ENCODE results near the gene SBF2.
A peak's percentile ranks its signal among the peaks of the same experiment; 100 is the strongest.
"Not testable (repeated sequence)": the region's sequence is repeated elsewhere in the genome, so short reads cannot be mapped to it uniquely, and the experiment has no call there.

The SBF2 gene

GRCh38 chr11:10091314-10092045 is 202.5 kb downstream of the SBF2 start:
- no peak overlapping the region for H3K9ac ChIP-seq (ENCODE audit: low read depth, low read length)
- peaks cover 16% of the 10 kb centered on the region for H3K4me1 ChIP-seq (ENCODE audit: control insufficient read depth, insufficient read depth, low read length)
- H3K4me3 ChIP-seq (ENCODE audit: low read length) = no peak overlapping the region

GRCh38 chr11:10087923-10088225 is 206.1 kb downstream of the SBF2 start:
- H3K4me1 ChIP-seq (ENCODE audit: control insufficient read depth, insufficient read depth, low read length); H3K36me3 ChIP-seq (ENCODE audit: insufficient read depth, low read length); H3K9me3 ChIP-seq (replicated peaks; ENCODE audit: low read length); H3K4me3 ChIP-seq (ENCODE audit: low read length); H3K27me3 ChIP-seq (ENCODE audit: control insufficient read depth, insufficient read depth, low read length); H3K9ac ChIP-seq (ENCODE audit: low read depth, low read length): not testable (repeated sequence)
- H3K4me2 ChIP-seq (ENCODE audit: low read length) = peak overlapping the region; percentile 28

More at GRCh38 chr11:10091314-10092045, 202.5 kb downstream of the SBF2 start:
- Histone ChIP-seq H3K27me3 (ENCODE audit: control insufficient read depth, insufficient read depth, low read length) (no peaks in the 10 kb centered on the region), H3K9me3 (replicated peaks; ENCODE audit: low read length) (no peaks in the 10 kb centered on the region), H3K4me2 (ENCODE audit: low read length) (no peak overlapping the region), H3K36me3 (ENCODE audit: insufficient read depth, low read length) (no peaks in the 10 kb centered on the region)

GRCh38 chr11:10087186-10087922 is 206.7 kb downstream of the SBF2 start:
- Histone ChIP-seq H3K36me3 (ENCODE audit: insufficient read depth, low read length) (no peaks in the 10 kb centered on the region), H3K4me3 (ENCODE audit: low read length) (no peak overlapping the region), H3K9ac (ENCODE audit: low read depth, low read length) (no peak overlapping the region), H3K27me3 (ENCODE audit: control insufficient read depth, insufficient read depth, low read length) (no peaks in the 10 kb centered on the region), H3K4me2 (ENCODE audit: low read length) (peak overlapping the region; percentile 28), H3K4me1 (ENCODE audit: control insufficient read depth, insufficient read depth, low read length) (peaks cover 10% of the 10 kb centered on the region), H3K9me3 (replicated peaks; ENCODE audit: low read length) (no peaks in the 10 kb centered on the region)

- H3K36me3 ChIP-seq (ENCODE audit: insufficient read depth, low read length) = no peaks in the 10 kb centered on the region
- H3K4me3 ChIP-seq (ENCODE audit: low read length) = no peak overlapping the region
- no peaks in the 10 kb centered on the region for H3K4me1 ChIP-seq (ENCODE audit: control insufficient read depth, insufficient read depth, low read length)
- H3K9ac ChIP-seq (ENCODE audit: low read depth, low read length) = no peak overlapping the region
- H3K4me2 ChIP-seq (ENCODE audit: low read length) = no peak overlapping the region
- no peaks in the 10 kb centered on the region for H3K27me3 ChIP-seq (ENCODE audit: control insufficient read depth, insufficient read depth, low read length)
- H3K9me3 ChIP-seq (replicated peaks; ENCODE audit: low read length) = peaks cover 2% of the 10 kb centered on the region
These were observed 213.9 kb downstream of the SBF2 start for GRCh38 chr11:10080138-10080537.

- no peaks in the 10 kb centered on the region for H3K36me3 ChIP-seq (ENCODE audit: insufficient read depth, low read length)
- H3K9me3 ChIP-seq (replicated peaks; ENCODE audit: low read length) = peaks cover 2% of the 10 kb centered on the region
- H3K27me3 ChIP-seq (ENCODE audit: control insufficient read depth, insufficient read depth, low read length) = no peaks in the 10 kb centered on the region
- H3K9ac ChIP-seq (ENCODE audit: low read depth, low read length) = no peak overlapping the region
- H3K4me3 ChIP-seq (ENCODE audit: low read length) = no peak overlapping the region
- H3K4me2 ChIP-seq (ENCODE audit: low read length) = no peak overlapping the region
- peaks cover 7% of the 10 kb centered on the region for H3K4me1 ChIP-seq (ENCODE audit: control insufficient read depth, insufficient read depth, low read length)
These were observed 217.4 kb downstream of the SBF2 start for GRCh38 chr11:10076458-10077141.

- Histone ChIP-seq H3K4me2 (ENCODE audit: low read length) (no peak overlapping the region), H3K36me3 (ENCODE audit: insufficient read depth, low read length) (no peaks in the 10 kb centered on the region), H3K9ac (ENCODE audit: low read depth, low read length) (no peak overlapping the region), H3K27me3 (ENCODE audit: control insufficient read depth, insufficient read depth, low read length) (no peaks in the 10 kb centered on the region), H3K4me3 (ENCODE audit: low read length) (no peak overlapping the region), H3K4me1 (ENCODE audit: control insufficient read depth, insufficient read depth, low read length) (peaks cover 7% of the 10 kb centered on the region), H3K9me3 (replicated peaks; ENCODE audit: low read length) (peaks cover 2% of the 10 kb centered on the region)
These were observed 218.9 kb downstream of the SBF2 start for GRCh38 chr11:10075141-10075540.

GRCh38 chr11:10072841-10073240 is 221.2 kb downstream of the SBF2 start:
- H3K4me3 ChIP-seq (ENCODE audit: low read length) = no peak overlapping the region
- H3K27me3 ChIP-seq (ENCODE audit: control insufficient read depth, insufficient read depth, low read length) = no peaks in the 10 kb centered on the region
- H3K9ac ChIP-seq (ENCODE audit: low read depth, low read length) = no peak overlapping the region
- H3K4me1 ChIP-seq (ENCODE audit: control insufficient read depth, insufficient read depth, low read length) = peaks cover 7% of the 10 kb centered on the region
- H3K36me3 ChIP-seq (ENCODE audit: insufficient read depth, low read length) = no peaks in the 10 kb centered on the region
- no peak overlapping the region for H3K4me2 ChIP-seq (ENCODE audit: low read length)
- no peaks in the 10 kb centered on the region for H3K9me3 ChIP-seq (replicated peaks; ENCODE audit: low read length)

- Histone ChIP-seq H3K4me1 (ENCODE audit: control insufficient read depth, insufficient read depth, low read length) (peaks cover 7% of the 10 kb centered on the region), H3K4me2 (ENCODE audit: low read length) (no peak overlapping the region), H3K9ac (ENCODE audit: low read depth, low read length) (no peak overlapping the region), H3K27me3 (ENCODE audit: control insufficient read depth, insufficient read depth, low read length) (no peaks in the 10 kb centered on the region), H3K4me3 (ENCODE audit: low read length) (no peak overlapping the region), H3K9me3 (replicated peaks; ENCODE audit: low read length) (no peaks in the 10 kb centered on the region), H3K36me3 (ENCODE audit: insufficient read depth, low read length) (no peaks in the 10 kb centered on the region)
These were observed 221.9 kb downstream of the SBF2 start for GRCh38 chr11:10072142-10072541.

- Histone ChIP-seq H3K4me2 (ENCODE audit: low read length) (no peak overlapping the region), H3K4me3 (ENCODE audit: low read length) (no peak overlapping the region), H3K27me3 (ENCODE audit: control insufficient read depth, insufficient read depth, low read length) (no peaks in the 10 kb centered on the region), H3K36me3 (ENCODE audit: insufficient read depth, low read length) (no peaks in the 10 kb centered on the region), H3K4me1 (ENCODE audit: control insufficient read depth, insufficient read depth, low read length) (peaks cover 6% of the 10 kb centered on the region), H3K9me3 (replicated peaks; ENCODE audit: low read length) (no peaks in the 10 kb centered on the region), H3K9ac (ENCODE audit: low read depth, low read length) (no peak overlapping the region)
These were observed 226.3 kb downstream of the SBF2 start for GRCh38 chr11:10067629-10068300.

GRCh38 chr11:10066441-10066840 is 227.6 kb downstream of the SBF2 start:
- no peak overlapping the region for H3K4me3 ChIP-seq (ENCODE audit: low read length)
- H3K27me3 ChIP-seq (ENCODE audit: control insufficient read depth, insufficient read depth, low read length) = no peaks in the 10 kb centered on the region
- no peaks in the 10 kb centered on the region for H3K36me3 ChIP-seq (ENCODE audit: insufficient read depth, low read length)
- no peak overlapping the region for H3K4me2 ChIP-seq (ENCODE audit: low read length)
- no peaks in the 10 kb centered on the region for H3K4me1 ChIP-seq (ENCODE audit: control insufficient read depth, insufficient read depth, low read length)
- H3K9me3 ChIP-seq (replicated peaks; ENCODE audit: low read length) = no peaks in the 10 kb centered on the region
- no peak overlapping the region for H3K9ac ChIP-seq (ENCODE audit: low read depth, low read length)

GRCh38 chr11:10064828-10065227 is 229.2 kb downstream of the SBF2 start:
- H3K9me3 ChIP-seq (replicated peaks; ENCODE audit: low read length) = no peaks in the 10 kb centered on the region
- no peak overlapping the region for H3K4me2 ChIP-seq (ENCODE audit: low read length)
- no peaks in the 10 kb centered on the region for H3K4me1 ChIP-seq (ENCODE audit: control insufficient read depth, insufficient read depth, low read length)
- no peaks in the 10 kb centered on the region for H3K36me3 ChIP-seq (ENCODE audit: insufficient read depth, low read length)
- no peak overlapping the region for H3K4me3 ChIP-seq (ENCODE audit: low read length)
- H3K27me3 ChIP-seq (ENCODE audit: control insufficient read depth, insufficient read depth, low read length) = no peaks in the 10 kb centered on the region
- no peak overlapping the region for H3K9ac ChIP-seq (ENCODE audit: low read depth, low read length)
